ENCODE data around the gene CDH16. TPM values are rescaled to one million over a fixed set of nuclear protein-coding genes. Genes with fewer than 3 reads are reported as not detected.
A peak's percentile ranks its signal among the peaks of the same experiment; 100 is the strongest.

CDH16 gene
- total RNA-seq, 1 donor from 2014 or later, result not detected

GRCh38 chr16:66903544-66904427, 14.9 kb downstream of the CDH16 start:
- no peaks in the 10 kb centered on the region for H3K9me3 Mint-ChIP-seq
- H3K27ac Mint-ChIP-seq, result peak overlapping the region; percentile 83
- H3K27ac ChIP-seq, result no peak overlapping the region
- no peak overlapping the region for H3K4me3 ChIP-seq
- no peaks in the 10 kb centered on the region for H3K36me3 ChIP-seq
- peaks cover 12% of the 10 kb centered on the region for H3K27me3 Mint-ChIP-seq (ENCODE audit: insufficient read depth, low read depth)
- H3K4me3 Mint-ChIP-seq, result no peak overlapping the region
- H3K4me2 ChIP-seq, result no peak overlapping the region
- H3K9me3 ChIP-seq (ENCODE audit: low read depth), result no peaks in the 10 kb centered on the region
- H2AFZ ChIP-seq (replicated peaks), result no peak overlapping the region
- DNase-seq (ENCODE audit: low spot score), result no peak
- no peak overlapping the region for H3K9ac ChIP-seq
- no peaks in the 10 kb centered on the region for H4K20me1 ChIP-seq (ENCODE audit: low read depth)
- peaks cover 37% of the 10 kb centered on the region for H3K4me1 Mint-ChIP-seq
- H3K79me2 ChIP-seq (ENCODE audit: low read depth), result no peaks in the 10 kb centered on the region
- no peaks in the 10 kb centered on the region for H3K27me3 ChIP-seq
- no peak for TF ChIP-seq EZH2 (IDR thresholded peaks at IDR 0.05)
- TF ChIP-seq CTCF (IDR thresholded peaks at IDR 0.05), result no peak
- no peak for TF ChIP-seq EZH2phosphoT487 (IDR thresholded peaks at IDR 0.05)
- H3K4me1 ChIP-seq, result no peaks in the 10 kb centered on the region
- no peaks in the 10 kb centered on the region for H3F3A ChIP-seq (ENCODE audit: low read depth)
- no peaks in the 10 kb centered on the region for H3K36me3 Mint-ChIP-seq

GRCh38 chr16:66902648-66903543, 15.8 kb downstream of the CDH16 start:
- Mint-ChIP-seq H3K36me3 (no peaks in the 10 kb centered on the region), H3K4me3 (no peak overlapping the region), H3K9me3 (no peaks in the 10 kb centered on the region), H3K27ac (peak overlapping the region; percentile 86), H3K27me3 (ENCODE audit: insufficient read depth, low read depth) (peaks cover 5% of the 10 kb centered on the region), H3K4me1 (peaks cover 39% of the 10 kb centered on the region)
- H4K20me1 ChIP-seq (ENCODE audit: low read depth), result no peaks in the 10 kb centered on the region
- H3K9me3 ChIP-seq (ENCODE audit: low read depth), result no peaks in the 10 kb centered on the region
- H3K9ac ChIP-seq, result no peak overlapping the region
- H3F3A ChIP-seq (ENCODE audit: low read depth), result no peaks in the 10 kb centered on the region
- no peak overlapping the region for H3K4me3 ChIP-seq
- H2AFZ ChIP-seq (replicated peaks), result no peak overlapping the region
- no peak overlapping the region for H3K4me2 ChIP-seq
- TF ChIP-seq EZH2 (IDR thresholded peaks at IDR 0.05) (no peak), EZH2phosphoT487 (IDR thresholded peaks at IDR 0.05) (no peak), CTCF (IDR thresholded peaks at IDR 0.05) (no peak)
- H3K36me3 ChIP-seq, result no peaks in the 10 kb centered on the region
- no peaks in the 10 kb centered on the region for H3K27me3 ChIP-seq
- no peak overlapping the region for H3K27ac ChIP-seq
- H3K4me1 ChIP-seq, result no peaks in the 10 kb centered on the region
- no peaks in the 10 kb centered on the region for H3K79me2 ChIP-seq (ENCODE audit: low read depth)
- DNase-seq (ENCODE audit: low spot score), result no peak

- no peaks in the 10 kb centered on the region for H3F3A ChIP-seq (ENCODE audit: low read depth)
- no peak overlapping the region for H3K9ac ChIP-seq
- peaks cover 5% of the 10 kb centered on the region for H3K27me3 Mint-ChIP-seq (ENCODE audit: insufficient read depth, low read depth)
- no peaks in the 10 kb centered on the region for H3K36me3 ChIP-seq
- no peaks in the 10 kb centered on the region for H3K9me3 Mint-ChIP-seq
- H3K36me3 Mint-ChIP-seq, result no peaks in the 10 kb centered on the region
- no peaks in the 10 kb centered on the region for H3K79me2 ChIP-seq (ENCODE audit: low read depth)
- H3K4me1 ChIP-seq, result no peaks in the 10 kb centered on the region
- TF ChIP-seq EZH2phosphoT487 (IDR thresholded peaks at IDR 0.05) (no peak), EZH2 (IDR thresholded peaks at IDR 0.05) (no peak), CTCF (IDR thresholded peaks at IDR 0.05) (no peak)
- H3K4me3 ChIP-seq, result no peak overlapping the region
- no peak overlapping the region for H3K4me3 Mint-ChIP-seq
- no peak overlapping the region for H2AFZ ChIP-seq (replicated peaks)
- no peak overlapping the region for H3K27ac Mint-ChIP-seq
- no peaks in the 10 kb centered on the region for H3K9me3 ChIP-seq (ENCODE audit: low read depth)
- H3K27me3 ChIP-seq, result no peaks in the 10 kb centered on the region
- no peak overlapping the region for H3K27ac ChIP-seq
- peaks cover 38% of the 10 kb centered on the region for H3K4me1 Mint-ChIP-seq
- no peak for DNase-seq (ENCODE audit: low spot score)
- no peaks in the 10 kb centered on the region for H4K20me1 ChIP-seq (ENCODE audit: low read depth)
- no peak overlapping the region for H3K4me2 ChIP-seq
Observed at GRCh38 chr16:66901626-66902025, 17.1 kb downstream of the CDH16 start.
